ENCODE data around the gene SLC43A1. TPM values are rescaled to one million over a fixed set of nuclear protein-coding genes. Genes with fewer than 3 reads are reported as not detected.

SLC43A1 gene
- total RNA-seq, 1 experiment from 2014 or later, result 11.8 TPM

DNA sequence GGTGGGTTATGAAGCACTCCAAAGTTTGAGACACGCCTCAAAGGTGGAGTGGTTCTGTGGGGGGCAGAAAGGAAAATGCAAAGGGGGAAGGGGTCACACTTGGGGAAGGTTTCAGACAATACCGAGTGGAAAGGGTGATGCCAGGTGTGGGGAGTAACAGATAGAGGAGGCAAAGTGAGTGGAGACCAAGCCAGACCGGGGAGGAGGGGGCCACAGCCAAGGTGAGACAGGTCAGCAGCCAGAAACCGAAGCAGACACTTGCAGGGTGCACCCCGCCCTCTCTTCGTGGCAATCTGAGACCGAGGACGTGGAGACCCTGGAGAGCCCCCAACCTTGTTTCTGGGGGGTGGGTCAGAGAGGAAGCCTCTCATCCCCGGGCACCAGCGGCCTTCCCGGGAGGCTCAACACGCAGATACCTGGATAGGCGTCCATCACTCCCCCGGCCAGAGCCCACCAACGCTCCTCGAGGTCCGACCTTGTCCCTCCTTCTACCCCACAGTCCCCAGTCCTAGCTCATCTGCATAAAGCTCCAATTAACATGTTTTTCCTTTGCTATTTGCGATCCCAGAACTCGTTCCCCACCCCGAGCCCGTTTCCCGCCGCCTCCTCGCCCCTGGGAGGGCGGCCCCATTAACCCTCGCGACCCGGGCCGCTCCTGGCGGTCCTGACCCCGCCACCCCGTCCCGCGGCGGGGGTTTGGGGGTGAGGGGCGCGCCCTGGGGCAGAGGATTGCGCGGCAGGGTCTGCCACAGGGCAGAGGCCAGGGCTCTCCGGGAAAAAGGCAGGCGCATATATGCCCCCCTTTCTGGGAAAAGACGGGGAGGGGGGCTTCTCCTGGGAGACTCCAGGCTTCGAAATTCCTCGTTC is 33.4 kb downstream of the SLC43A1 start:
- ATAC-seq, result no peak
- TF ChIP-seq RAD21 (IDR thresholded peaks at IDR 0.05; ENCODE audit: low read depth), result no peak
- TF ChIP-seq ZFX (IDR thresholded peaks at IDR 0.05), result no peak
- no peak for TF ChIP-seq ELF1 (IDR thresholded peaks at IDR 0.05; ENCODE audit: borderline replicate concordance, low read depth)
- Histone ChIP-seq H3K9ac (ENCODE audit: low read length) (no peak overlapping the region), H3K4me3 (replicated peaks in 1 of 2; ENCODE audit: low read depth in 1 of 2, low read length in 2 of 2) (no peak overlapping the region), H3K27me3 (ENCODE audit: insufficient read depth, low read length) (no peaks in the 10 kb centered on the region), H4K20me1 (ENCODE audit: insufficient read depth) (no peaks in the 10 kb centered on the region), H3K79me2 (ENCODE audit: insufficient read depth, low read length) (no peaks in the 10 kb centered on the region), H3K36me3 (ENCODE audit: control insufficient read depth in 1 of 2, insufficient read depth in 2 of 2, low read length in 2 of 2) (no peaks in the 10 kb centered on the region), H3K4me2 (ENCODE audit: low read length) (no peak overlapping the region), H3K4me1 (ENCODE audit: control insufficient read depth in 1 of 2, insufficient read depth in 2 of 2, low read length in 2 of 2) (no peaks in the 10 kb centered on the region), H3K27ac (ENCODE audit: low read depth, low read length) (no peak overlapping the region), H3K9me3 (ENCODE audit: control insufficient read depth in 1 of 2, insufficient read depth in 1 of 2, low read depth in 1 of 2, low read length in 2 of 2) (no peaks in the 10 kb centered on the region), H2AFZ (ENCODE audit: low read depth, low read length, poor library complexity, severe bottlenecking) (no peak overlapping the region), H3K9me2 (ENCODE audit: insufficient read depth) (no peaks in the 10 kb centered on the region)
- intact Hi-C loops (cut with micrococcal nuclease), result no loop called here
- ChIA-PET CTCF (interaction anchor here (3.9 kb wide), 1 partner anchor 11 kb away, joined by 23 read pairs; no protein-coding TSS in a partner anchor), RAD21 (ENCODE audit: low non-redundant PET in 1 of 2, low total read pairs in 2 of 2, uncharacterized antibody in 2 of 2, unreplicated experiment in 2 of 2) (no interaction called here), POLR2A (no interaction called here)
- no peak for DNase-seq (ENCODE audit: low read depth, low spot score)
- BruUV-seq (replicated peaks), result no TSS peak

DNA sequence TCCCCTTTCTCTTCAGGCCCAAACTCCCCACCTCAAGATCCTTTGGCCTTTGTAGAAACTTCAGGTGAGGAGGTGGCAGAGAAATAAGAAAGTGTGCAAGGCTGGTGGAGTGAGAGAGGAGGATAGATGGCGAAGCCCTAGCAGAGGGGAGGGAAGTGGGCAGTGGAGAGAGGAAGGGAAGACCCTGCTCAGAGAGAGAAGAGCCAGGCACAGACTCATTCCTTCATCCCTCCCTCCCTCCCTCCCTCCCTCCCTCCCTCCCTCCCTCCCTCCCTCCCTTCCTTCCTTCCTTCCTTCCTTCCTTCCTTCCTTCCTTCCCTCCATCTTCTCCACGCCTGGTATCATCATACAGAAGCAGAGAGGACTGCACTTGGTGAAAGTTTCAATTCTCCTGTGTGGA is 34.2 kb downstream of the SLC43A1 start:
- Histone ChIP-seq H3K36me3 (ENCODE audit: control insufficient read depth in 1 of 2, insufficient read depth in 2 of 2, low read length in 2 of 2) (no peaks in the 10 kb centered on the region), H3K9me3 (ENCODE audit: control insufficient read depth in 1 of 2, insufficient read depth in 1 of 2, low read depth in 1 of 2, low read length in 2 of 2) (no peaks in the 10 kb centered on the region), H3K4me3 (replicated peaks in 1 of 2; ENCODE audit: low read depth in 1 of 2, low read length in 2 of 2) (no peak overlapping the region), H3K9ac (ENCODE audit: low read length) (no peak overlapping the region), H3K9me2 (ENCODE audit: insufficient read depth) (no peaks in the 10 kb centered on the region), H3K4me1 (ENCODE audit: control insufficient read depth in 1 of 2, insufficient read depth in 2 of 2, low read length in 2 of 2) (no peaks in the 10 kb centered on the region), H3K79me2 (ENCODE audit: insufficient read depth, low read length) (no peaks in the 10 kb centered on the region), H3K27me3 (ENCODE audit: insufficient read depth, low read length) (no peaks in the 10 kb centered on the region), H4K20me1 (ENCODE audit: insufficient read depth) (no peaks in the 10 kb centered on the region), H2AFZ (ENCODE audit: low read depth, low read length, poor library complexity, severe bottlenecking) (no peak overlapping the region), H3K4me2 (ENCODE audit: low read length) (no peak overlapping the region), H3K27ac (ENCODE audit: low read depth, low read length) (no peak overlapping the region)
- ATAC-seq (no peak), DNase-seq (ENCODE audit: low read depth, low spot score) (no peak)
- CTCF ChIA-PET, result interaction anchor here (0.9 to 1.8 kb wide), 2 partner anchors 10 to 12 kb away, joined by 3 to 8 read pairs; no protein-coding TSS in a partner anchor
- POLR2A ChIA-PET, result no interaction called here
- intact Hi-C loops (cut with micrococcal nuclease), result no loop called here
- RAD21 ChIA-PET (ENCODE audit: low non-redundant PET in 1 of 2, low total read pairs in 2 of 2, uncharacterized antibody in 2 of 2, unreplicated experiment in 2 of 2), result no interaction called here
- BruUV-seq (replicated peaks), result no TSS peak
- TF ChIP-seq ZFX (IDR thresholded peaks at IDR 0.05) (no peak), EGR1 (IDR thresholded peaks at IDR 0.05; ENCODE audit: low read depth) (no peak), CEBPB (IDR thresholded peaks at IDR 0.05; ENCODE audit: low read depth) (no peak), FOSL1 (IDR thresholded peaks at IDR 0.05; ENCODE audit: low read depth) (no peak), MAX (IDR thresholded peaks at IDR 0.05) (no peak), YY1 (IDR thresholded peaks at IDR 0.05; ENCODE audit: extremely low read depth, insufficient replicate concordance, low read depth, low read length) (no peak), EZH2 (IDR thresholded peaks at IDR 0.05) (no peak), POLR2A (IDR thresholded peaks at IDR 0.05; ENCODE audit: borderline replicate concordance, extremely low read depth, insufficient read depth, insufficient read length) (no peak), JUND (IDR thresholded peaks at IDR 0.05) (no peak), ZBTB33 (IDR thresholded peaks at IDR 0.05; ENCODE audit: extremely low read depth, insufficient replicate concordance, low read length) (no peak), CBX3 (IDR thresholded peaks at IDR 0.05; ENCODE audit: low read depth) (no peak), RAD21 (IDR thresholded peaks at IDR 0.05; ENCODE audit: low read depth) (no peak), ZNF274 (IDR thresholded peaks at IDR 0.05; ENCODE audit: low read depth, low read length) (no peak), POLR2AphosphoS5 (IDR thresholded peaks at IDR 0.05; ENCODE audit: low read depth, low read length) (no peak), TCF7L2 (IDR thresholded peaks at IDR 0.05; ENCODE audit: borderline replicate concordance, extremely low read depth, insufficient read depth, insufficient read length) (no peak)
- TF ChIP-seq, protein P1, sequence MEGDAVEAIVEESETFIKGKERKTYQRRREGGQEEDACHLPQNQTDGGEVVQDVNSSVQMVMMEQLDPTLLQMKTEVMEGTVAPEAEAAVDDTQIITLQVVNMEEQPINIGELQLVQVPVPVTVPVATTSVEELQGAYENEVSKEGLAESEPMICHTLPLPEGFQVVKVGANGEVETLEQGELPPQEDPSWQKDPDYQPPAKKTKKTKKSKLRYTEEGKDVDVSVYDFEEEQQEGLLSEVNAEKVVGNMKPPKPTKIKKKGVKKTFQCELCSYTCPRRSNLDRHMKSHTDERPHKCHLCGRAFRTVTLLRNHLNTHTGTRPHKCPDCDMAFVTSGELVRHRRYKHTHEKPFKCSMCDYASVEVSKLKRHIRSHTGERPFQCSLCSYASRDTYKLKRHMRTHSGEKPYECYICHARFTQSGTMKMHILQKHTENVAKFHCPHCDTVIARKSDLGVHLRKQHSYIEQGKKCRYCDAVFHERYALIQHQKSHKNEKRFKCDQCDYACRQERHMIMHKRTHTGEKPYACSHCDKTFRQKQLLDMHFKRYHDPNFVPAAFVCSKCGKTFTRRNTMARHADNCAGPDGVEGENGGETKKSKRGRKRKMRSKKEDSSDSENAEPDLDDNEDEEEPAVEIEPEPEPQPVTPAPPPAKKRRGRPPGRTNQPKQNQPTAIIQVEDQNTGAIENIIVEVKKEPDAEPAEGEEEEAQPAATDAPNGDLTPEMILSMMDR (IDR thresholded peaks at IDR 0.05 in 2 of 3, conservative IDR thresholded peaks at IDR 0.05 in 1 of 3; ENCODE audit: borderline replicate concordance in 1 of 3, insufficient read depth in 1 of 3, low read depth in 2 of 3, low read length in 2 of 3), result no peak
